HG02973 (cell line): ENCODE measurements around the gene NFASC.

Experiments
- ATAC-seq: cut with Tn5 transposase; IDR thresholded peaks from one replicate; pipeline ENCODE4 v1.9.1; 2021; ENCODE audit warnings: moderate library complexity; ENCODE audit not compliant: unreplicated experiment

NFASC gene

DNA sequence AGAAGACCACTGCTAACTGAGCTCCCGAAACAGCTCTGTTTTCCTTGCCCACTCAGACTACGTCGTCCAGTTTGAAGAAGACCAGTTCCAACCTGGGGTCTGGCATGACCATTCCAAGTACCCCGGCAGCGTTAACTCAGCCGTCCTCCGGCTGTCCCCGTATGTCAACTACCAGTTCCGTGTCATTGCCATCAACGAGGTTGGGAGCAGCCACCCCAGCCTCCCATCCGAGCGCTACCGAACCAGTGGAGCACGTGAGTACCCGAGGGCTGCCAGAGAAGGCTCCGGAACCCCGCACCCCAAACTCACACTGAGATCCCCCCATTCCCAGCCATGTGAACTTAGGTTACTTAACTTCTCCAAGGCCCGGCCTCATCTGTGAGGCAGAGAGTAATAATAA, 108.6 kb downstream of the NFASC start:
- ATAC-seq = no peak

DNA sequence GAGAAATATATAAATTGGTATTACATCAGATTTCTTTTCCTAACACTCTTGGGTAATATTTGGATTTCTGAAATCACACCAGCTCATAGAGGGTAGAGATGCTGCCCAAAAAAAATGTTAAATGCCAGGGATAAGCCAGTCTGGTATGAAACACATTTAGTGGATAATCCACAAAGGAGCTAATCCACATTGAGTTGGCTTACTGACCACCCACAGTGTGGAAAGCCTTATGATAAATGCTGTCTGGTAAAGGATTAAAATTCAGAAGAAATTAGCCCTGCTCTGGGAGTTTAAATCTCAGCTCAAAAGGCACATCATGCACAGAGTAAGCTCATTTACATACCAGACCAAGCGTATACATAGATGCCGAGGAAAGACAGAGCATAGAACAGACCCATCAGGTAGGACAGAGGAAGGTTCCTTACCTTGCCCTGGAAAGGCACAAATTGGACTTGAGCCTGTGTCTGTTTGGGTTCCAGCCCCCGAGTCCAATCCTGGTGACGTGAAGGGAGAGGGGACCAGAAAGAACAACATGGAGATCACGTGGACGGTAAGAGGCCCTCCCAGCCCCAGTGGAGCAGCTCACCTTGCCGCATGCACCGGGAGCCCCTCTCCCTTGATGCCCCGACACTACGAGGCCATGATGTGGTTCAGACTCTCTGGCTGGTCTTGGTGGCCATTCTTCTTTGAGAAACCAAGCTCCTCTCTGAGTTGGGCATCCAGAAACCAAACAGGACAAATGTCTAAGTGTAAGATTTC, 109.4 kb downstream of the NFASC start:
- no peak for ATAC-seq

DNA sequence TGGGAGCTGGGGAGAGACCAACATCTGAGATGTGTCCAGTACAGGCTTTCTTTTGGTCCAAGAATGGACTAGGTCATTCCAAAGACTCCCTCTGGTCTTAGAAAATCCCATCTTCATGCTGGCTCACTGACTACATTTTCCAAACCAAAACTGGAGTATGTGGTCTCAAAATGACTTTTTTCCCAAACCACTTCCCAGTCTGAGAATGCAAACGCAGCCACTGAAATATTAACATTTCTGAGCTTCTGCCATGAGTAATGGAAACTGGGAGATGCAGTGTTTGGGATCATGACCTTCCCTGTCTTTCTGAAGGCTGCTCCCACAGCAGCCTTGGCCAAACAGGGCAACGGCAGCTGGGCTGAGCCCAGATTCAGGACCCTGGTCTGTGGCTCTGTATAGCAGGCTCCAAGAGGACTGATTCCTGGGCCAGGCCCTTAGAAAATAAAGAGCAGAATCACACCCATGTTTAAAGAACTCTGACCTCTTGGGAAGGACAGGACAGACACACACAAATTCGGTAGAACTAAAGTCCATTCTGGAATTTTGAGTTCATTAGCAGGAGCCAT, 110.3 kb downstream of the NFASC start:
- ATAC-seq = no peak

DNA sequence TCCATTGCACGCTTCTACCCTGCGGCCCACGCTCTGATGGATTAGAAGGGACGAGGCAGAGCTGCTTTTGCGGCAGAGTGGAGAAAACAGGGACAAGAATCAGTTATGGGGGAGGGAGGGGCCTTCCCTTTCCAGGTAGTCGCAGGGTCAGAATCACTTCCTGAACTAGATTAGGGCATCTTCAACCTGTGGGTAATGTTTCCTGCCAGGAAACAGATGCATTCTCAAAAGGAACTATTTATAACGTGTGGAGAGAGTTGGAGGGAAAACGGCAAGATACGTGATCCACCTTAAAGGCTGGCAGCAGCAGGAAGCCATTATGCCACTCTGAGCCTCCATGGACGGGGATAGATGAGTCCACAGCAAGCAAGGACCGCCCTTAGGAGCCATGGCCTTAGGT, 112.5 kb downstream of the NFASC start:
- ATAC-seq = no peak

DNA sequence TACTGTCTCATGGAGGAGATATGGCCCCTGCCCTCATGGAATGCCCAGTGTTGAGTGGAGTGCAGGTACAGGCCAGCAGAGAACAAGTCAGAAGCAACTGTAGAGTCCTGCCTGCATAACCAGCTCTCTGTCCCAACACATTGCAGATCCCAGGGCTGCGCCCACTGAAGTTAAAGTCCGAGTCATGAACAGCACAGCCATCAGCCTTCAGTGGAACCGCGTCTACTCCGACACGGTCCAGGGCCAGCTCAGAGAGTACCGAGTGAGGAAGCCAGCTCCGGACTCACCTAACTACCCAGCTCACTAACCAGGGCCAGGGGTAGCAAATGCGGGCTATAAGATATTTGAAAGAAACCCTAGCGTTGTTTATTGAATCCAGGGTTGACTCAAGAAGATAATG, 113.2 kb downstream of the NFASC start:
- ATAC-seq = no peak

DNA sequence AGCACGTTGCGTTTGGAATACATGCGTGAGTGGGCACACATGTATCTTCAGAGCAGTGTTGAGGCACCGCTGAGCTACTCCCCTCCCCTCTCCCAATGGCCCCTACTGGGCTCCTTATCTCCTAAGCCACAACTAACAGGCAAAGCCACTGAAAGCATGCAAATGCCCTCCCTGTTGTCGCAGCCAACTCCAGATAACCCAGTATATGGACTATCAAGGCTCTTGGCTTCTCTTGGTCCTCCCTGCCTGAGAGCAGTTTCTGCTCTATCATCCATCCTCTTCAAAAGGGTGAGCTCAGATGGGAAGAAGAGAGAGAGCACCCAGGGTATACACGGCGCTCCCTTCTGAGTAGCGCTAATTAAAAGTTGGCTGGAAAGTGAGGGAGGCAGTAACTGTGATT, 113.8 kb downstream of the NFASC start:
- ATAC-seq = no peak

DNA sequence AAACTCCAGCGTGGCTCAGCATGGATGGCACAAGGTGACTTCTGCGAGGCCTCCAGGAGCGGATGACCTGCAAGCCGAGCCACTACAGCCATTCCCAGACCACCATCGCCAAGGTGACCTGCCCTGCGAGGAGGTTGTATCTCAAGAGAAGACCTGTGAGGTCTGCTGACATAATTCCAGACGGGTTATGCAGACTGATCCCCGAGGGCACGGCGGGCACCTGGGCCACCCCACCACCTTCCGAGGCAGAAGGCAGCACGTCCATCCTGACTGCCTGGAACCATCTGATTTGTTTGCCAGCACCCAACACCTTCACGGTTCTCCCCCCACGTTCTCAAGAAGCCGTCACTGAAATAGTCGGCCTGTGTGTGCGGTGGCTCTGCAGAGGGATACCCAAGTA, 115.5 kb downstream of the NFASC start:
- ATAC-seq = no peak

DNA sequence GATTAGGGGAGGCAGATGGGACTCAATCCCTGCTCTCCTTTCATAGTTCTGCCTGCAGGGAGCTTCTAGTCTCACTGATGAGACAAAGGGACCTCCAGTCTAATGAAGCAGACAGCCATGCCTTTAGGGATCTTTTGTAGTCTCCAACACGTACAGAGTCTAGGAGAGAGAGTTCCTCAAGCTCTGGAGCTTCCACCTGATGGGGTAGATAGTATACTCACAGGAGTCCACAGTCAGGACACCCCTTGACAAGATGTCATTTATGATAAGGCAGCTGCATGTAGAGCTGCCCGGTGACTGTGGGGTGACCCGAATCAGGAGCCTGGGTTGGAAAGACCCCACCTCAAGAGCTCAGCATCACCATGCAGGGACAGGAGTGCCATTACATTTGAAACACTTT, 117.0 kb downstream of the NFASC start:
- ATAC-seq = no peak

DNA sequence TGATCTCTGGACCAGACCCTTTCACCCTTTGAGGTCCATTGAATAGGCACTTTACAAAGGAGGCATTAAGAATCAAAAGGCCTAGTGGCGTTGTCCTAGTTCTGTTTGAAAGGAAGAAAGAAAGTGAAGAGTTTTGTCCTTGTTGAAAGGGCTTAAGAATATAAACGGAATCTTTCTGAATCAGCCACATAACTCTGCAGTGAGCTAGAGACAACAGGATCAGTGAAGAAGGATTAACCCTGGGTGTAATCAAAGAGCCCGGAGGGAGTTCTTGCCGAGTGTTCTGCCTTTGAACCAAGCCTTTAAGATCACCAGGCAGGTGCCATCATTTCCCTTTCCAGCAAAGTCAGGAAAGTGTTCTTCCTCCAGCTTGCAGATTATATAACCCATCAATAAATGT, 117.5 kb downstream of the NFASC start:
- no peak for ATAC-seq

DNA sequence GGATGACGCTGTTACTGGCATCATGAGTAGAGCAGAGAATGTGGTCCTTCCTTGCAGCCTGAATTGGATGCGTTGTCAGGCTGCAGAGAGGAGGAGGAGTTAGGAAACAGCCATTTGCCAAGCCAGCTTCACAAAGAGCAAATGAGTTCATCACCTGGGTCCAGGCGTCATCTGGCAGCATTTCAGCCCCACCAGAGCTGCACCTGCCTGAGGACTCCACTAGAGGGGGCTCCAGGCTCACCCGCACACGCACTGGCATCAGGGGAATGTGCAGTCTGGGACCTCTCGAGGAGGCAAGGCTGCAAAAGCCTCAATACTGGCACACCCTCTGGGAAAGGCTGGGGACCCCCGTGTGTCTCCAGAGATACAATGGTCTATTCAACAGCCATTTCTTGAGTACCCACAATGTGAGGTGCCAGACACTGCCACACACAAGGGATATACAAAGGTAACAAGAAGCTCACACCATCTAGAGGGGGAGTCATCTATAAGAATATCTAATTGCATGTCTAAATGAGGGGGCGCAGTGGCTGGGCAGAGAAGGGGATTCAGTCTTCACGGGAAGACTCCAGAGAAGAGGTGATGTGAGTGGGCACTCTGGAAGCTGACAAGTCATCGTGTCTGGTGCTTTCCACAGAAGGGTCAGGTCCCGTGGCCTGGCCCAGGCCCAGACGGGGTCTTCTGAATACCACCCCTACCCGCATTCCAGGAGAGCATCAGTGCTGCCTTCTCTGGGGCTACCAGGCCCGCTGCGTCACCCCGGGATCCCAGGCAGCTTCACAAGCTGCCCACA, 118.8 kb downstream of the NFASC start:
- ATAC-seq = no peak

DNA sequence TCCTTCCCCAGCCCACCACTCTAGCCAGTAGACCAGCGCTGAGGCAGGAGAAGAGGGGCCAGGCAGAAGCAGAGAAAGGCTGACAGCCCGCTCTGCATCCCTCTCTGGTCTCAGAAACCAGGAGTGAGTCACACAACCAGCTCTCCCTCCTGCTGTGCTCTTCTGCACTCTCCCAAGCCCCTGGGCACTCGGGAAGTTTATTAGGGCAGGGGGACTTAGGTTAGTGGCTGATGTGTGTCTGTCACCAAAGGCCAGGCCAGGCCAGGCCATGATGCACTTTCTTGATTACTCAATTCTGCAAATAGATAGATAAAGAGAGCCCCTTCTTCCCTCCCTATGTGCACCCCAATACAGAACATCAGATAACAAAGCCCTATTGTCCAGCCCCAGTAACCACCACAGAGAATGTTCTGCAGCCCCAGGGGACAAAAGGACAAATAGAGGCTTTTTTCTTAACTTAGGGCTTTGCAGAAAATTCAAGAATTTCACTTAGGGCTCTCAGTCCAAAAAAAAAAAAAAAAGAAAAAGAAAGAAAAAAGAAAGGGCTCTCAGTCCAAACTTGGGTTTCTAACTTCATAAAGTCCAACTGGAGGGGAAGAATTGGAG, 119.5 kb downstream of the NFASC start:
- no peak for ATAC-seq

DNA sequence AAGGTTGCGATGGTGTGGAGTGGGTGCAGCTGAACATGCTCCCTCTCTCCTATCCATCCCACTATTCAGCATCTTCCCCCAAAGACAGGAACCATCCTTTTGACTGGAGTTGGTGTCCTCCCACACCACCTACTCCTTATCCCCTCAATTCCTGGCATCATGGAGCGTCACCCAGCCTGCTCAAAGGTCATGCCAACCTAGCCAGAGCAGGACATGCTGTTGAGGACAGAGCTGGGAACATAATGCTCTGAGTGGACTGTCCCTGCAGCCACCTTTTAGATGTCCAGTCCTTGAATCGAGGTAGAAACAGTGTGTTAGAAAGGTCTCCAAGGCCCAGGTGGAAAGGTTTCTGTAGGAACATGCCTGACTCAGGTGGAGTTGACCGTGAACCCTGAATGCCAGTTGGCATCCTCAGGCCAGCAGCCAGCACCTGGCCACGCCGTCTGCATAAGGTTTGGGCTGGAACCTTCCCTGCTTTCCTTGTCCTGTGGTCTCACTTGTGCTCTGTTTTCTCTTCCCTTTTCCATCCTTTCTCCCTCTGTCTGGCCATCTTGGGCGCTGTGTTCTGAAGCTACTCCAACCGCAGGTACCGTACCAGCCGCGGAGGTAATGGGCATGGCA, 120.2 kb downstream of the NFASC start:
- ATAC-seq = no peak

DNA sequence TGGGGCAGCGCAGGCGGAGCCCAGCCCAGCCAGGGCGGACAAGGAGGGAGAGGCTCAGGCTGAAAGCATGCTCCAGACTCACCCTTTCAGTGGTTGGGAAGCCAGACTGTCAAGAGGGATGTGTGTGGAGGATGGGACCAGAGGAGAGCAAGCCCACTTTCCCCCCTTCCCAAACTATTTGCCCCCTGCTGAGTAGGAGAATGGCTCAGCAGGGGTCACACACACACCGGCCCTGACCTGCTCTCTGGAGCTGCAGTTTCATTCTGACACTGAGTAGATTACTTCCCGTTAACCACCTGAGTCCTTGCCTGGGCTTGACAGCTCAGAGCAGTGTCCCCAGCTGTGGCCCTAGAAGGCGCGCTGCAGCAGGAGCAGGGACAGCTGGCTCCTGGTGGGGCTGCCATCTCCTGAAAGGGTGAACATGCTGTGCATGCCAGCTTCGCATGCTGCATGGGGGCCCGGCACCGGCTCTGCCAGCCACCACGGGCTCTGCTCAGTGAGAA, 120.7 kb downstream of the NFASC start:
- no peak for ATAC-seq

DNA sequence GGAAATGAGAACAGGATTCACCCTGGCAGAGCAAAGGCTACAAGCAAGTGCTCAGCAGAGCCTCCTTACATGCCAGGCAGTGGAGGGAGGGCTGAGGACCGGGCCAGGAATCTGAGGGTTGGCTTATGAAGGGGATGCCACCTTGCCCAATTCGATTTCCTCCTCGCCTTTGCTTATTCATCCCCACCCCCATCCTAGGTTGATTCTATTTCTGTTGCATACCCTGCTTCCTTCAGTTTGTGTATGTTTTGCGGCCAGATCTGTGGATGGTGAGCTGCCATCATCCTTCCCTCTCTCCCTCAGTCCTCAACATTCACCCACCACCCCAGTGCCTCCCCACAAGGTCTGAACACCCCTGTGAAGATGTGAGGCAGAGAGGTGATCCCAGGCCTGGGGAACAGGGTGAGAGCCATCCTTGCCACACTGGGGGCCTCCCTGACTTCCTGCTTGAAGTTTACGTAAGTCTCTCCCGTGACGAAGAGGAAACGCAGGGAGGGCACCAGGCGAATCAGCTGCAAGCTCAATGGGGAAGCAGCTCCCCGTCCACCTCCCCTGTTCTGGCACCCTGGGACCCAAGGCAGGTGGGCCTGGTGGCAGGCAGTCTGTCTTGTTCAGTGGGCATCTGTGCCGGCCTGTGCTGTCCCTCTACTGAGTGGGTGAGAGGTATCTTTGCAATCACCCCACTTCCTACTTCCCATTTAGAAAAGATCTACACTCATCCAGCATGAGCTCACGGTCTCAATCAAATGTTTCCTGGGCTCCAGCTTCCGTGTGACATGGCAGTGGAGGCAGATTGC, 121.7 kb downstream of the NFASC start:
- ATAC-seq = no peak

DNA sequence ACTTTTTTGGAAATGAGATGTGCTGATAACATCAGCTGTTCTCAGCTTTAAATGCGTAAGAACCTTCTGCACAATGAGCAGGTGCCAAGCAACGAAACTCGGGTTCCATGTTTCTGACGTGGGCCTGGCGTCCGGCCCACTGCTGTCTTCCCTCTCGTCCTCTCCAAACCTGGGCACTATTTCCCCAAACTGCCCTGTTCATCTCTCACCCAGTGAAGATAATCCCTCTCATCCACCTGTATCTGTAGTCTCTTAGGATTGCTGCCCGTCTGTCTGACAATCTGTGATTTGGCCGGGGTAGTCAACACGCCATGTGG, 122.3 kb downstream of the NFASC start:
- no peak for ATAC-seq

DNA sequence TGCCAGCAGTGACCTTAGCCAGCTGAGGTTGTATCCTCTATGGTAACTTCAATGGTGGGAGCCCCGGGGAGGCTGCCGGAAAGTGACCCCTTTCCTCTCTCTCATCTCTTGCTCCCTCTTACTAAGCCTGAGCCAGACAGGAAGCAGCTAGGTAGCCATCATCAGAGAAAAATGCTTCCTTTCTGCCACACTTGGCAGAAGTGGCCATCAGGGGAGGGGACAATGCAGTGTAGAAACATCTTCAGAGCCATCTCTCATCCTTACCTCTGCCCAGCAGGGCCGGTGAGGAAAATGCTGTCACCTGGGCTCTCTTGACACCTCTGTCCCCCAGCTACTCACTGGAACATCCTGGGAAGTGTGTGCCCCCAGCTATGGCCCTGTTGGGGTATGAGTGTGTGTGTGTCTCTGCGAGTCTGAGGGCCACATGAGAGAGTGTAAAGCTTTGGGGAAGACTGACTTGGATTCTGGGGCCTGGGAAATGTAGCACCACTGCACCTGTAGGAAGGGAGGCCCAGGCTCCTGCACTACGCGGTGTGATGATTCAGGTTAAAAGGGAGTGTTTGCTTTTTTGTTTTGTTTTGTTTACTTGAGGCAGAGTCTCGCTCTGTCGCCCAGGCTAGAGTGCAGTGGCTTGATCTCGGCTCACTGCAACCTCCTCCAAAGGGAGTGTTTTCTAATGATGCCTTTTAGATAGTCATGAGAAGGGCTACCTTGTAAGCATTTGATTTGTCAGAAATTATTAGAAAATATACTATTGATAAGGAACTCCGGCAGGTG, 123.6 kb downstream of the NFASC start:
- ATAC-seq = no peak

DNA sequence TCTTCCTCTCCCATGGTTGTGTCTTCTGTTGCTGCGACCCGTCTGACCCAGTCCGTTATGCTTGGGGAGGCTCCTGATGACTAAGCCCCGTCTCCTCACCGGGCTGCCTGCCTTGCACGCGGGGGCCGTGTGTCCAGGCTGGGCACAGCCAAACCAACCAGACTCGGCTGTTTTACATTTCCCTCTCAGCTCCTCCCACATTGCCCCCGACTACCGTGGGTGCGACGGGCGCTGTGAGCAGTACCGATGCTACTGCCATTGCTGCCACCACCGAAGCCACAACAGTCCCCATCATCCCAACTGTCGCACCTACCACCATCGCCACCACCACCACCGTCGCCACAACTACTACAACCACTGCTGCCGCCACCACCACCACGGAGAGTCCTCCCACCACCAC, 126.3 kb downstream of the NFASC start:
- ATAC-seq = no peak

DNA sequence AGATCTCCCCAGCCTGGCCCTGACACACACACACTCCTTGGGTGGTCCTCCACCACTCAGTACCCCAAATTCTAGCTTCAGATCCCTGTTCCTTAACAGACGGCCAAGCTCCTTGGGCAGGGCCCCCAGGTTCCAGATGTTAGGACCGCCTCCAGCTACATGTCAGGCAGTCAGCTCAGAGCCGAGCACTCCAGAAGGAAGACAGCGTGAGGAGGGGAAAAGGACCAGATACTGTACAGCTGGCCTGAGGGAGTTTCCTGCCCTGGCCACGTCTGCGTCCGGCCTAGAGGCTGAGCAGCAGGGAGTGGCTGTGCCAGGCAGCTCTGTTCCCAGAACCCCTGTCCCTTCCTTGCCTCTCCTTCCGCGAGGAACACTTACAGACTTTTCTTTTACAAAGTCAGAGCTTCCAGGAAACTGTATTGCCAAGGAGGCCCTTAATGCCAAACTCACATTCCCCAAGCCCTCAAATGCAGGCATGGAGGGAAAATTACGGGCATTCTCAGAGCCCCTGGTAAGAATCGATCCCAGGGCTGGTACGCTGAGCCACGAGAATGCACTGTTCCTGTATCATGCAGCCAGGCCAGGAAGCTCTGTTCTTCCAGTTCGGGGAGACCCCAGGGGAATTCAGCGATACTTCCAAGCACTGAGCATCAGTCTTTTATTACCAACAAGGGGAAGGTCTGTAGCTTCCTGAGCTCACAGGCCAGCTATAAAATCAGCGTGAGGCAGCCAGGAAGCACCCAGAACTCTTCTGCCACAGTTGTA, 127.1 kb downstream of the NFASC start:
- ATAC-seq = no peak

DNA sequence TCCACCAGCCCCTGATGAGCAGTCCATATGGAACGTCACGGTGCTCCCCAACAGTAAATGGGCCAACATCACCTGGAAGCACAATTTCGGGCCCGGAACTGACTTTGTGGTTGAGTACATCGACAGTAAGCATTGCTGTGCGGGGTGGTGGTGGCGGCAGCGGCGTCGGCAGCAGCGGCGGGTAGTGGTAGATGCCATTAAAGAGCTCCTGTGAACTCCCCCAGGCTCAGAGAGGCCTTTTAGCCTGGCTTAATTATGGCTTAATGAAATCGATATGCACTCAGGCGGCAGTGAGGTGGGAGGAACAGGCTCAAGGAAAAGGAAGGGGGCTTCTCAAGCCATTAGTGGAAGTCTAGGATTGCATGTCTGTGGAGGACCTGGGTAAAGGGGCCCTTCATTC, 130.5 kb downstream of the NFASC start:
- no peak for ATAC-seq
